ENCODE measurements around the gene TENT4B. TPM values are rescaled to one million over a fixed set of nuclear protein-coding genes. Genes with fewer than 3 reads are reported as not detected.

TENT4B gene
- total RNA-seq, 4 donors from 2014 or later: 5.9 to 24.7 (median 12.7) TPM

- no peak overlapping the region for H3K4me3 ChIP-seq
- H3K36me3 ChIP-seq: no peaks in the 10 kb centered on the region
- no peak for DNase-seq
- no peak overlapping the region for H3K27ac ChIP-seq
- no peaks in the 10 kb centered on the region for H3K4me1 ChIP-seq
- H3K27me3 ChIP-seq: no peaks in the 10 kb centered on the region
- intact Hi-C loops (cut with DNase I; ENCODE audit: low total_unique reads): no loop called here
- TF ChIP-seq, protein P1, sequence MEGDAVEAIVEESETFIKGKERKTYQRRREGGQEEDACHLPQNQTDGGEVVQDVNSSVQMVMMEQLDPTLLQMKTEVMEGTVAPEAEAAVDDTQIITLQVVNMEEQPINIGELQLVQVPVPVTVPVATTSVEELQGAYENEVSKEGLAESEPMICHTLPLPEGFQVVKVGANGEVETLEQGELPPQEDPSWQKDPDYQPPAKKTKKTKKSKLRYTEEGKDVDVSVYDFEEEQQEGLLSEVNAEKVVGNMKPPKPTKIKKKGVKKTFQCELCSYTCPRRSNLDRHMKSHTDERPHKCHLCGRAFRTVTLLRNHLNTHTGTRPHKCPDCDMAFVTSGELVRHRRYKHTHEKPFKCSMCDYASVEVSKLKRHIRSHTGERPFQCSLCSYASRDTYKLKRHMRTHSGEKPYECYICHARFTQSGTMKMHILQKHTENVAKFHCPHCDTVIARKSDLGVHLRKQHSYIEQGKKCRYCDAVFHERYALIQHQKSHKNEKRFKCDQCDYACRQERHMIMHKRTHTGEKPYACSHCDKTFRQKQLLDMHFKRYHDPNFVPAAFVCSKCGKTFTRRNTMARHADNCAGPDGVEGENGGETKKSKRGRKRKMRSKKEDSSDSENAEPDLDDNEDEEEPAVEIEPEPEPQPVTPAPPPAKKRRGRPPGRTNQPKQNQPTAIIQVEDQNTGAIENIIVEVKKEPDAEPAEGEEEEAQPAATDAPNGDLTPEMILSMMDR (IDR thresholded peaks at IDR 0.05): no peak
- no peak for TF ChIP-seq POLR2A (IDR thresholded peaks at IDR 0.05)
- H3K9me3 ChIP-seq: no peaks in the 10 kb centered on the region
Observed at GRCh38 chr16:50279504-50279865, 126.4 kb downstream of the TENT4B start.

DNA sequence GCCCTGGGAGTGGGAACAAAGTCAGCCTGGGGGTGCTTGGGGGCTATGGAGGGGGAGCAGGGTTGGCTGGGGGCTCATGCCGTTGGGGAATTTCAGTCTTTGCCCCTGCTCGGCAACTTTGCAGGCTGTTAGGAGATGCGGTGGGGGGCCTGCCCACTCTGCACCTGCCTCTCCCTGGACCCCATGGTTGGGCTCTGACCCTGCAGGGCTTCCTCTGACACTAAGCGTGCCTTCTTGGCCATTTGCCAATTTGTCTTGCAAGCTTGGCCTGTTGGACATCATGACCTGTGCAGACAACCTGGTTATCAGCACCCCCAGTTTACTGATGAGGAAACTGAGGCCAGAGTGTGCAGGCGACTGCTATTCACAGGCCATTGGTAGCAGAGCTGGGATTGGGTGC is 127.8 kb downstream of the TENT4B start:
- TF ChIP-seq POLR2A (IDR thresholded peaks at IDR 0.05): no peak
- TF ChIP-seq, protein P1 (IDR thresholded peaks at IDR 0.05): no peak
- H3K4me3 ChIP-seq: no peak overlapping the region
- intact Hi-C loops (cut with DNase I; ENCODE audit: low total_unique reads): no loop called here
- no peaks in the 10 kb centered on the region for H3K4me1 ChIP-seq
- no peak overlapping the region for H3K27ac ChIP-seq
- H3K27me3 ChIP-seq: no peaks in the 10 kb centered on the region
- H3K9me3 ChIP-seq: no peaks in the 10 kb centered on the region
- no peak for DNase-seq
- no peaks in the 10 kb centered on the region for H3K36me3 ChIP-seq

Small RNA genes lying within 50 kb of the gene (small RNA-seq; reads per million reads assigned to genes)
- gene RF00156 (not detected), gene RPL10P14 (not detected)

Other genes starting within 250 kb of the TENT4B start
- 10 to 100 TPM; 14.1 to 51.7 (median 29.5) TPM for gene CNEP1R1, start 128.1 kb upstream of the TENT4B start, total RNA-seq
- gene HEATR3, start 87.3 kb upstream of the TENT4B start, total RNA-seq: 10 to 100 TPM in 3 of 4 donors, 1 to 10 TPM in 1; 8.2 to 53.0 (median 15.5) TPM
- 10 to 100 TPM in 1 of 4 donors, 1 to 10 TPM in 3; 3.3 to 25.9 (median 6.6) TPM for gene ADCY7, start 113.2 kb downstream of the TENT4B start, total RNA-seq
- gene BRD7, start 215.7 kb downstream of the TENT4B start, total RNA-seq: 10 to 100 TPM; 26.9 to 74.8 (median 40.3) TPM